ENCODE data around the gene BCL2L1. TPM values are rescaled to one million over a fixed set of nuclear protein-coding genes. Genes with fewer than 3 reads are reported as not detected.

Gene BCL2L1
- total RNA-seq, 1 donor from 2014 or later: 174 TPM

DNA sequence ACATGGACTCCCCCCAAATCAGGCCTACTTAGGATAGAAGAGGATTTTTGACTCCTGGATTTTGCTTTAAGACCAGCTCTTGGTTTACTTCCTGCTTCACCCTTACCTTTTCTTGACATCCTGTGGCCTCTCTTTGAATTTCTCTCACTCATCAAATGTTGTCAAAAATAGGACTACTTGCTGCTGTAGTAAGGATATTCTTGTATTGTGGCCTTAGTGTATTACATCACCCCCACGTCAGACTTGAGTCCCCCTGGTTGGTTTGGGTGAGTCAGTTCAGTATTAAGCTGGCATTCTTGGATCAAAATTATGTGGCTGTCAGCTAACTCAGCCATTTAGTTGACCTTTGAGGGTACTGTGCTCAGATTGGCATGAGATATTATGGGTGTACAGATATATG is 17.5 kb upstream of the BCL2L1 start:
- intact Hi-C loops (cut with DNase I): no loop called here
- H3K27ac ChIP-seq: no peak overlapping the region
- DNase-seq (no peak), ATAC-seq (no peak)
- H3K27me3 ChIP-seq: no peaks in the 10 kb centered on the region
- H3K36me3 ChIP-seq: no peaks in the 10 kb centered on the region
- TF ChIP-seq, protein P1, sequence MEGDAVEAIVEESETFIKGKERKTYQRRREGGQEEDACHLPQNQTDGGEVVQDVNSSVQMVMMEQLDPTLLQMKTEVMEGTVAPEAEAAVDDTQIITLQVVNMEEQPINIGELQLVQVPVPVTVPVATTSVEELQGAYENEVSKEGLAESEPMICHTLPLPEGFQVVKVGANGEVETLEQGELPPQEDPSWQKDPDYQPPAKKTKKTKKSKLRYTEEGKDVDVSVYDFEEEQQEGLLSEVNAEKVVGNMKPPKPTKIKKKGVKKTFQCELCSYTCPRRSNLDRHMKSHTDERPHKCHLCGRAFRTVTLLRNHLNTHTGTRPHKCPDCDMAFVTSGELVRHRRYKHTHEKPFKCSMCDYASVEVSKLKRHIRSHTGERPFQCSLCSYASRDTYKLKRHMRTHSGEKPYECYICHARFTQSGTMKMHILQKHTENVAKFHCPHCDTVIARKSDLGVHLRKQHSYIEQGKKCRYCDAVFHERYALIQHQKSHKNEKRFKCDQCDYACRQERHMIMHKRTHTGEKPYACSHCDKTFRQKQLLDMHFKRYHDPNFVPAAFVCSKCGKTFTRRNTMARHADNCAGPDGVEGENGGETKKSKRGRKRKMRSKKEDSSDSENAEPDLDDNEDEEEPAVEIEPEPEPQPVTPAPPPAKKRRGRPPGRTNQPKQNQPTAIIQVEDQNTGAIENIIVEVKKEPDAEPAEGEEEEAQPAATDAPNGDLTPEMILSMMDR (IDR thresholded peaks at IDR 0.05): no peak
- H3K4me1 ChIP-seq: no peaks in the 10 kb centered on the region
- H3K4me3 ChIP-seq: no peak overlapping the region
- no peaks in the 10 kb centered on the region for H3K9me3 ChIP-seq

DNA sequence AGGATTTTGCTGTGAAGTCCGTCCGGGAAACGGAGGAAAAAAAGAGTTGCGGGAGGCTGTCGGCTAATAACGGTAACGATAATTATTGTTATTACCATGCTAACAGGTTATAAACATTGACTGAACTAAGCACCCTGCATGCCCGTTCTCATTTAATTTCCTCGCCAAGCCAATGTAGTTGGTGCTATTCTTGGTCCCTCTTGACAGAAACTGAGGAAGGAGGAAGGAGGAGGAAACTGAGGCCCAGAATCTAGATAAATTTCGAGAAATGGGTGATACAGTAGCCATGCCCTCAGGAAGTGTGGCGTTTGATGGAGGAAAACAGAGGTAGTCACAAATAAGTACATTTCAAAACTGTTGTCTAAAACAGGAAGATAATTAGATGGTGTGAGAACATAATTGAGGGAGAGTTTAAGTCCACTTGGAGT is 16.9 kb upstream of the BCL2L1 start:
- DNase-seq (no peak), ATAC-seq (no peak)
- Histone ChIP-seq H3K36me3 (no peaks in the 10 kb centered on the region), H3K4me1 (no peaks in the 10 kb centered on the region), H3K9me3 (no peaks in the 10 kb centered on the region), H3K4me3 (peak overlapping the region; percentile 65), H3K27ac (no peak overlapping the region), H3K27me3 (no peaks in the 10 kb centered on the region)
- TF ChIP-seq, protein P1 (IDR thresholded peaks at IDR 0.05): no peak
- intact Hi-C loops (cut with DNase I): no loop called here

DNA sequence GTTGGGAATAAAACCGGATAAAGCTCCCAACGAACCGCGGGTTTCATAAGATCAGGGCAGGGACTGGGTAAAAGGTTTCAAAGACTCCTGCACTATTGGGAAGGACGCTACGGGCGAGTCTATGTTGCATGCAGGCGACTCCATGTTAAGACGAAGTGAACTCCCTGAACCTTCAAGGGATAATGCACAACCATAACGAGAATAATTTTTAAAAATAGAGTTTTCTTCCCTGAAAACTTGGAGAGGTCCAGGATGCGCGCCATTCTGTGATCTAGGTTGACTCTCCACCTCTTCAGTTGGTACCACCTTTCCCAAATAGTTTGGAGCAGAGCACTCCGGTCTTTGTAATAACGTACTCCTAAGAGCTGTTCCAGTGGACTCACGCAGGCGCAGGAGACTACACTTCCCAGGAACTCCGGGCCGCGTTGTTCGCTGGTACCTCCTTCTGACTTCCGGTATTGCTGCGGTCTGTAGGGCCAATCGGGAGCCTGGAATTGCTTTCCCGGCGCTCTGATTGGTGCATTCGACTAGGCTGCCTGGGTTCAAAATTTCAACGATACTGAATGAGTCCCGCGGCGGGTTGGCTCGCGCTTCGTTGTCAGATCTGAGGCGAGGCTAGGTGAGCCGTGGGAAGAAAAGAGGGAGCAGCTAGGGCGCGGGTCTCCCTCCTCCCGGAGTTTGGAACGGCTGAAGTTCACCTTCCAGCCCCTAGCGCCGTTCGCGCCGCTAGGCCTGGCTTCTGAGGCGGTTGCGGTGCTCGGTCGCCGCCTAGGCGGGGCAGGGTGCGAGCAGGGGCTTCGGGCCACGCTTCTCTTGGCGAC is 16.3 kb upstream of the BCL2L1 start, which contains the start of gene TPX2:
Gene TPX2, plus strand, starts transcription at position 562 of the 821 bp plus-strand sequence. CDS start 18,187 bp downstream, outside the sequence.
- no peaks in the 10 kb centered on the region for H3K36me3 ChIP-seq
- intact Hi-C loops (cut with DNase I): no loop called here

DNA sequence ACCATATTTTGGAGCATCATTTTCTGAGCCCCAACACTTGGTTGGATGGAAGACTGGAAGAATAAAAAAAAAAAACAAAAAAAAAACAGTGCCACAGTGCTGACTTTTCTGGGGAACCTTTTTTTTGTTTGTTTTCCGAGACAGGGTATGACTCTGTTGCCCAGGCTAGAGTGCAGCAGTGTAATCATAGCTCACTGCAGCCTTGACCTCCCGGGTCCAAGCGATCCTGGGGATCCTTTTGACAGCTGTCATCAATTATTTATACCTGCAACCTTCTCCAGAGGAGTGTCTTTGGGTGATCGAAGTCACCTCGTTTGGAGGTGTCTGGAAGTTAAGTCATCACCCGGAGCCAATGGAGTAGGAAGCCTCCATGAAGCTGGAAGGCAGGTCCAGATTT is 8.7 kb upstream of the BCL2L1 start:
- DNase-seq (no peak), ATAC-seq (no peak)
- no peaks in the 10 kb centered on the region for H3K4me1 ChIP-seq
- H3K9me3 ChIP-seq: no peaks in the 10 kb centered on the region
- no peaks in the 10 kb centered on the region for H3K27me3 ChIP-seq
- H3K4me3 ChIP-seq: no peak overlapping the region
- TF ChIP-seq, protein P1 (IDR thresholded peaks at IDR 0.05): no peak
- H3K36me3 ChIP-seq: no peaks in the 10 kb centered on the region
- H3K27ac ChIP-seq: no peak overlapping the region
- intact Hi-C loops (cut with DNase I): no loop called here

More for the DNA sequence above, 16.3 kb upstream of the BCL2L1 start, which contains the start of gene TPX2:
- Histone ChIP-seq H3K27me3 (no peaks in the 10 kb centered on the region), H3K4me3 (peak within 1 kb of the TSS; percentile 65), H3K27ac (peak within 1 kb of the TSS; percentile 69), H3K4me1 (no peaks in the 10 kb centered on the region), H3K9me3 (no peaks in the 10 kb centered on the region)
- ATAC-seq (peak; percentile 100), DNase-seq (peak; percentile 95)
- TF ChIP-seq, protein P1 (IDR thresholded peaks at IDR 0.05): peak; percentile 8

DNA sequence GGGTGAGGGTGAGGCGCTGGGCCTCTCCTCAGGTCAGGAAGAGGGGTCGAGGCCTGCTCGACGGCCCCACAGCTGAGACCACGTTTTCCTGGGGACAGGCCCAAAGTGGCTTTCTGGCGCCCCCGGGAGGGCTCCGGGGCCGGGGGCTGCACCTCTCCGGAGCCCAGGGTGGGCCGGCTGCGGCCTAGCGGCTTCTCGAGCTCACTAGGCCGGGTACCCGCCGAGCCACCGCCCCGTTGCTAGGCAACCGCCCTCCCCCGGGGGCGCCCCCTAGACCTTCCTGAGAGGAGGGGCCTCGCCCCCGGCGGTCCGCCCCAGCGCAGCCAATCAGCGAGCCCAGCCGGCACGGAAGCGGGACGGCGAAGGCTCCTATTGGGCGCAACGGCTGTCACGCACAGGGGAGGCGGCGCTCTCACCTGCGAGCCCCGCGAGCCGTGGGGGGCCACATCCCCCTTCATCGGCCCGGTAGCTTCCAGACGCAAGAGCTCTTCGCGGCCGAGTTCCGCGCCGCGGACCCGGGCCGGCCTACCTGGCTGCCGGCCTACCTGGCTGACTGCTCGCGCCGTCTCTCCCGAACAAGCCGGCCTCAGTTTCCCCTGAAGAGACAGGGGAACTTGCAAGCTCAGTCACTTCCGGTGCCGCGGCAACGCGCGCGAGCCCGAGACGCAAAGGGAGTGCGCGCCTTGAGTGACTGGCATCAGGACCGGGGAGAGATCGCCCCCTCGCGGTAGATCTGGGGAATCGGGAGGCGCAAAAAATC is 831 bp upstream of the BCL2L1 start:
- Histone ChIP-seq H3K4me3 (peak overlapping the region; percentile 84), H3K27ac (peak overlapping the region; percentile 99), H3K9me3 (no peaks in the 10 kb centered on the region), H3K27me3 (no peaks in the 10 kb centered on the region), H3K4me1 (peaks cover 19% of the 10 kb centered on the region), H3K36me3 (peaks cover 12% of the 10 kb centered on the region)
- DNase-seq (peak; percentile 99), ATAC-seq (peak; percentile 93)
- intact Hi-C loops (cut with DNase I): loop anchor here (2.0 kb wide), 1 partner anchor 63 kb away; no protein-coding TSS in a partner anchor
- TF ChIP-seq, protein P1 (IDR thresholded peaks at IDR 0.05): peak; percentile 92

Measured in upper lobe of right lung (tissue), 1 donor.